NCI-H1105 treated with DMSO at 0.1 percent for 48 hours (cell line): ENCODE data around the gene S100A4.
"Not testable (repeated sequence)": the region's sequence is repeated elsewhere in the genome, so short reads cannot be mapped to it uniquely, and the experiment has no call there.

Experiments
- DNase-seq: peaks from one replicate; lab custom pipeline; 2025; lab: John Stamatoyannopoulos, UW

S100A4 gene

GRCh38 chr1:153545067-153546055, at the start of gene S100A4:
TSS of gene S100A4 (minus strand) at chr1:153545806. CDS start at chr1:153544794, 1,012 bp downstream.
- DNase-seq: peak; percentile 34

- DNase-seq: no peak
These were observed 47.1 kb upstream of the S100A4 start for GRCh38 chr1:153592748-153593147.

- no peak for DNase-seq
These were observed 42.9 kb upstream of the S100A4 start for GRCh38 chr1:153588482-153588881.

GRCh38 chr1:153588033-153588432, 42.4 kb upstream of the S100A4 start:
- not testable (repeated sequence) for DNase-seq

- no peak for DNase-seq
These were observed 41.7 kb upstream of the S100A4 start for GRCh38 chr1:153587314-153587713.

- no peak for DNase-seq
These were observed 40.7 kb upstream of the S100A4 start for GRCh38 chr1:153586347-153586746.

- DNase-seq: no peak
These were observed 39.4 kb upstream of the S100A4 start for GRCh38 chr1:153585006-153585405.

- no peak for DNase-seq
These were observed 38.4 kb upstream of the S100A4 start for GRCh38 chr1:153583976-153584375.

- not testable (repeated sequence) for DNase-seq
These were observed 37.9 kb upstream of the S100A4 start for GRCh38 chr1:153583514-153583913.

GRCh38 chr1:153582836-153583235, 37.2 kb upstream of the S100A4 start:
- DNase-seq: not testable (repeated sequence)

GRCh38 chr1:153578936-153579335, 33.3 kb upstream of the S100A4 start:
- DNase-seq: no peak

- DNase-seq: no peak
These were observed 32.9 kb upstream of the S100A4 start for GRCh38 chr1:153578490-153578889.

GRCh38 chr1:153577624-153578051, 32.0 kb upstream of the S100A4 start:
- no peak for DNase-seq

- no peak for DNase-seq
These were observed 31.5 kb upstream of the S100A4 start for GRCh38 chr1:153577138-153577537.

GRCh38 chr1:153575497-153575896, 29.9 kb upstream of the S100A4 start:
- not testable (repeated sequence) for DNase-seq

GRCh38 chr1:153575081-153575491, 29.5 kb upstream of the S100A4 start:
- DNase-seq: not testable (repeated sequence)

- no peak for DNase-seq
These were observed 27.7 kb upstream of the S100A4 start for GRCh38 chr1:153573351-153573750.

- DNase-seq: no peak
These were observed 27.0 kb upstream of the S100A4 start for GRCh38 chr1:153572569-153573015.

- no peak for DNase-seq
These were observed 26.1 kb upstream of the S100A4 start for GRCh38 chr1:153571706-153572105.

GRCh38 chr1:153570874-153571273, 25.3 kb upstream of the S100A4 start:
- no peak for DNase-seq

- DNase-seq: no peak
These were observed 23.9 kb upstream of the S100A4 start for GRCh38 chr1:153569465-153569864.

GRCh38 chr1:153568367-153569099, 22.9 kb upstream of the S100A4 start:
- DNase-seq: peak; percentile 93
